Keratinocyte (primary cell): ENCODE data around the gene CTDSP2. TPM values are rescaled to one million over a fixed set of nuclear protein-coding genes. Genes with fewer than 3 reads are reported as not detected.
A peak's percentile ranks its signal among the peaks of the same experiment; 100 is the strongest.

Source experiments
- DNase-seq: peaks from one replicate; pipeline ENCODE4 v3.0.0-alpha.2; 2011; ENCODE audit warnings: low read depth, missing footprints, low spot score
- FAIRE-seq: peaks from 2 replicates; lab custom pipeline; 2011; peaks lifted over from hg19 to GRCh38; lab: Jason Lieb, UNC
- H2AFZ ChIP-seq: 2 replicates; pipeline ENCODE4 v1.6.0; 2012; ENCODE audit warnings: low read length, control low read depth, inconsistent platforms; ENCODE audit not compliant: control insufficient read depth
- H3K27ac ChIP-seq: 2 replicates; pipeline ENCODE4 v1.5.1; 2011; ENCODE audit warnings: low read length; ENCODE audit not compliant: control insufficient read depth, insufficient read depth
- H3K27me3 ChIP-seq: 3 replicates; pipeline ENCODE4 v1.6.0; 2011; ENCODE audit warnings: low read length; ENCODE audit not compliant: control insufficient read depth, insufficient read depth; ENCODE audit errors: extremely low read depth
- H3K36me3 ChIP-seq, 2 experiments: 2 replicates in 1 of 2; 3 replicates in 1 of 2; pipeline ENCODE4 v1.5.1; 2011; ENCODE audit warnings: low read length in 2 of 2, mild to moderate bottlenecking in 1 of 2; ENCODE audit not compliant: control insufficient read depth in 2 of 2, insufficient read depth in 2 of 2; ENCODE audit errors: extremely low read depth in 1 of 2
- H3K4me1 ChIP-seq: 3 replicates; pipeline ENCODE4 v1.5.1; 2011; ENCODE audit warnings: low read length; ENCODE audit not compliant: control insufficient read depth, insufficient read depth; ENCODE audit errors: extremely low read depth
- H3K4me2 ChIP-seq: 3 replicates; pipeline ENCODE4 v1.6.0; 2011; ENCODE audit warnings: low read depth, low read length; ENCODE audit not compliant: control insufficient read depth, insufficient read depth; ENCODE audit errors: extremely low read depth
- H3K4me3 ChIP-seq, 3 experiments: fragments of 200-600 bp in 1 of 3; sonication (generic) in 1 of 3; 2 replicates in 2 of 3; 3 replicates in 1 of 3; pipeline ENCODE4 v1.5.1; 2011 to 2016; ENCODE audit warnings: low read length in 3 of 3, mild to moderate bottlenecking in 3 of 3, control low read depth in 2 of 3, inconsistent platforms in 1 of 3, low read depth in 1 of 3, mixed read lengths in 1 of 3, mixed run types in 1 of 3, moderate library complexity in 1 of 3; ENCODE audit not compliant: control insufficient read depth in 2 of 3, insufficient read depth in 2 of 3; ENCODE audit errors: extremely low read depth in 1 of 3
- H3K79me2 ChIP-seq: 2 replicates; pipeline ENCODE4 v1.6.0; 2012; ENCODE audit warnings: low read length; ENCODE audit not compliant: control insufficient read depth, insufficient read depth
- H3K9ac ChIP-seq: 3 replicates; pipeline ENCODE4 v1.6.0; 2011; ENCODE audit warnings: low read length; ENCODE audit not compliant: control insufficient read depth, insufficient read depth; ENCODE audit errors: extremely low read depth
- H3K9me1 ChIP-seq: 3 replicates; pipeline ENCODE4 v1.6.0; 2011; ENCODE audit warnings: low read length; ENCODE audit not compliant: control insufficient read depth, insufficient read depth; ENCODE audit errors: extremely low read depth
- H3K9me3 ChIP-seq: 2 replicates; pipeline ENCODE4 v1.5.1; 2012; ENCODE audit warnings: low read depth, low read length; ENCODE audit not compliant: control insufficient read depth
- H4K20me1 ChIP-seq: 3 replicates; pipeline ENCODE4 v1.6.0; 2011; ENCODE audit warnings: low read length; ENCODE audit not compliant: control insufficient read depth, insufficient read depth; ENCODE audit errors: extremely low read depth
- EZH2 ChIP-seq: IDR thresholded peaks from one replicate; pipeline ENCODE4 v1.6.1; 2012; ENCODE audit warnings: inconsistent platforms, mild to moderate bottlenecking, low read length, moderate library complexity
- dilution Hi-C: fragments of 300-500 bp; cut with MboI; formaldehyde crosslinking; loops from one replicate; pipeline ENCODE4 v1.7.0; 2020; ENCODE audit warnings: low sequenced_read_pairs; ENCODE audit not compliant: extremely low pct_ligation_motif_present
- polyA plus RNA-seq, 5 experiments: library from polyadenylated mRNA; depleted of rRNA in 3 of 5; stranded (reverse) in 3 of 5; stranded (forward) in 1 of 5; unstranded in 1 of 5; fragments of >200 nt; gene quantifications; 1 replicate in 1 of 5; 2 replicates in 3 of 5; 3 replicates in 1 of 5; pipeline versions ENCODE4 v1.2.1 to v1.2.3, GENCODE V29; 2011 to 2012; ENCODE audit warnings: missing spikeins in 2 of 5, low read depth in 1 of 5, low replicate concordance in 1 of 5
- TF ChIP-seq, protein P1 (sequence below), 3 experiments: IDR thresholded peaks in 1 of 3; conservative IDR thresholded peaks in 1 of 3; optimal IDR thresholded peaks in 1 of 3; 2 replicates in 2 of 3; 3 replicates in 1 of 3; pipeline versions ENCODE3 to v1.5.1; 2011; ENCODE audit warnings: low read length in 3 of 3, mild to moderate bottlenecking in 3 of 3, moderate library complexity in 2 of 3, control low read depth in 1 of 3, inconsistent platforms in 1 of 3; ENCODE audit not compliant: insufficient read depth in 2 of 3; ENCODE audit errors: extremely low read depth in 1 of 3

The CTDSP2 gene
- polyA plus RNA-seq, 1 donor (not counting 4 experiments of a cell fraction or from before 2014, with no cell fraction given): 54.6 TPM

- Histone ChIP-seq H3K36me3 (no peaks in the 10 kb centered on the region), H3K9me3 (no peaks in the 10 kb centered on the region), H2AFZ (peak overlapping the region; percentile 86), H4K20me1 (no peaks in the 10 kb centered on the region), H3K79me2 (no peaks in the 10 kb centered on the region), H3K27ac (no peak overlapping the region), H3K4me1 (peaks cover 49% of the 10 kb centered on the region), H3K4me3 (no peak overlapping the region), H3K27me3 (no peaks in the 10 kb centered on the region), H3K9me1 (no peaks in the 10 kb centered on the region), H3K9ac (peak overlapping the region; percentile 25), H3K4me2 (no peak overlapping the region)
- FAIRE-seq: no peak
- dilution Hi-C loops: no loop called here
- DNase-seq: no peak
- TF ChIP-seq, protein P1, sequence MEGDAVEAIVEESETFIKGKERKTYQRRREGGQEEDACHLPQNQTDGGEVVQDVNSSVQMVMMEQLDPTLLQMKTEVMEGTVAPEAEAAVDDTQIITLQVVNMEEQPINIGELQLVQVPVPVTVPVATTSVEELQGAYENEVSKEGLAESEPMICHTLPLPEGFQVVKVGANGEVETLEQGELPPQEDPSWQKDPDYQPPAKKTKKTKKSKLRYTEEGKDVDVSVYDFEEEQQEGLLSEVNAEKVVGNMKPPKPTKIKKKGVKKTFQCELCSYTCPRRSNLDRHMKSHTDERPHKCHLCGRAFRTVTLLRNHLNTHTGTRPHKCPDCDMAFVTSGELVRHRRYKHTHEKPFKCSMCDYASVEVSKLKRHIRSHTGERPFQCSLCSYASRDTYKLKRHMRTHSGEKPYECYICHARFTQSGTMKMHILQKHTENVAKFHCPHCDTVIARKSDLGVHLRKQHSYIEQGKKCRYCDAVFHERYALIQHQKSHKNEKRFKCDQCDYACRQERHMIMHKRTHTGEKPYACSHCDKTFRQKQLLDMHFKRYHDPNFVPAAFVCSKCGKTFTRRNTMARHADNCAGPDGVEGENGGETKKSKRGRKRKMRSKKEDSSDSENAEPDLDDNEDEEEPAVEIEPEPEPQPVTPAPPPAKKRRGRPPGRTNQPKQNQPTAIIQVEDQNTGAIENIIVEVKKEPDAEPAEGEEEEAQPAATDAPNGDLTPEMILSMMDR (optimal IDR thresholded peaks at IDR 0.05 in 1 of 3, IDR thresholded peaks at IDR 0.05 in 1 of 3, conservative IDR thresholded peaks at IDR 0.05 in 1 of 3; ENCODE audit: extremely low read depth in 1 of 3, insufficient read depth in 2 of 3, low read length in 3 of 3): no peak
- no peak for TF ChIP-seq EZH2
These were observed 47.2 kb upstream of the CTDSP2 start for GRCh38 chr12:57893431-57894353.

DNA sequence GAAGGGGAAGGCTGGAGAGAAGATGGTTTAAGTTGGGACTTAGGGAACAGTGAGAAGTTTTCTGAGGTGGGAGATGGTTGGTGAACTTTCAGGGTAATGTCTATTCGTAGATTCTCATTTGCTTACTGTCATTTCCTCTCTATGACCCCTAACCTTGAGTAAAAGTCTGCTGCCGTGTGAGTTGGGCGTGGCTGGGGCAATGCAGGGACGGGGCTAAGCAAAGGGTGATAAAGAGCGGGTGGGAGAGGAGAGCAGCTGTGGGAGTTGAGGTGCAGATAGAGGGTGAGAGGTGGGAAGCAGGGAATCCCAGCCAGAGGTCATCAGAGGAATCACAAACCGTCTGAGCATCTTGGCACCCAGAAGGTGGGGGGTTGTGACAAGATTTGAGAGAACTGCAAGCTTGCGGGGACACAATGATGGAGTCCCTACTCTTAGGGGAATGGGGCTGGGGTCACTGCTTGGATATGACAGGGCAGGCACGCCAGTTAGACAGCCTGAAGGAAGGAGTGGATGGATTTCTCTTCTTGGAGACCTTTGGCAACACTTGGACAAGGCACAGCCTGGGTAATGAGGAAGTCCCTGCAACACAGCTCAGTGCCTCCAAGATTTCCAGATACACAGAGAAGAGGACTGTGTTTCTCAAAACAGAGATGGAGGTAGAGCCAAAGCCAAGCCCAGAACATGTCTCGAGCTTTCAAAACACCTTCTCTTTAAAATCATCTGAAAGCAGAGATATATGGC lies 45.9 kb upstream of the CTDSP2 start:
- H3K9me1 ChIP-seq: no peaks in the 10 kb centered on the region
- no peak overlapping the region for H2AFZ ChIP-seq
- TF ChIP-seq, protein P1 (optimal IDR thresholded peaks at IDR 0.05 in 1 of 3, IDR thresholded peaks at IDR 0.05 in 1 of 3, conservative IDR thresholded peaks at IDR 0.05 in 1 of 3; ENCODE audit: extremely low read depth in 1 of 3, insufficient read depth in 2 of 3, low read length in 3 of 3): no peak
- TF ChIP-seq EZH2: no peak
- FAIRE-seq (no peak), DNase-seq (no peak)
- no peaks in the 10 kb centered on the region for H3K79me2 ChIP-seq
- H3K27me3 ChIP-seq: no peaks in the 10 kb centered on the region
- H3K4me3 ChIP-seq: no peak overlapping the region
- no peak overlapping the region for H3K9ac ChIP-seq
- H3K4me2 ChIP-seq: no peak overlapping the region
- H3K4me1 ChIP-seq: peaks cover 46% of the 10 kb centered on the region
- no peaks in the 10 kb centered on the region for H3K9me3 ChIP-seq
- H3K27ac ChIP-seq: no peak overlapping the region
- H4K20me1 ChIP-seq: no peaks in the 10 kb centered on the region
- no peaks in the 10 kb centered on the region for H3K36me3 ChIP-seq
- dilution Hi-C loops: no loop called here
